Kidney glomerular epithelial cell (primary cell): Measurements from ENCODE around the gene TPPP2.

Source experiments
- DNase-seq: peaks from one replicate; lab custom pipeline; 2025; lab: John Stamatoyannopoulos, UW

TPPP2 gene

GRCh38 chr14:21017528-21018245 lies 12.3 kb upstream of the TPPP2 start:
- no peak for DNase-seq

GRCh38 chr14:21018286-21018685 lies 11.7 kb upstream of the TPPP2 start:
- no peak for DNase-seq

GRCh38 chr14:21018781-21019180 lies 11.2 kb upstream of the TPPP2 start:
- no peak for DNase-seq

GRCh38 chr14:21019366-21019765 lies 10.7 kb upstream of the TPPP2 start:
- DNase-seq: no peak

GRCh38 chr14:21020977-21021545 lies 9.0 kb upstream of the TPPP2 start:
- DNase-seq: no peak

- no peak for DNase-seq
Measured at GRCh38 chr14:21022686-21023085, 7.3 kb upstream of the TPPP2 start.

GRCh38 chr14:21023174-21023573 lies 6.8 kb upstream of the TPPP2 start:
- no peak for DNase-seq

- no peak for DNase-seq
Measured at GRCh38 chr14:21023817-21024584, 6.0 kb upstream of the TPPP2 start.

GRCh38 chr14:21024585-21025370 lies 5.2 kb upstream of the TPPP2 start, which contains the start of gene NDRG2:
Gene NDRG2, minus strand, starts transcription at chr14:21025061. Its CDS starts 1,746 bp downstream, at chr14:21023315.
- DNase-seq: no peak

GRCh38 chr14:21025371-21026273 lies 4.4 kb upstream of the TPPP2 start:
- DNase-seq: no peak

- DNase-seq: no peak
Measured at GRCh38 chr14:21026274-21026987, 3.6 kb upstream of the TPPP2 start.

GRCh38 chr14:21026988-21027315 lies 3.1 kb upstream of the TPPP2 start:
- no peak for DNase-seq

GRCh38 chr14:21030531-21030930 lies 514 bp downstream of the TPPP2 start:
- no peak for DNase-seq

- no peak for DNase-seq
Measured at GRCh38 chr14:21032326-21033132, 2.5 kb downstream of the TPPP2 start.

GRCh38 chr14:21033133-21033698 lies 3.2 kb downstream of the TPPP2 start:
- no peak for DNase-seq

- DNase-seq: no peak
Measured at GRCh38 chr14:21034707-21035106, 4.7 kb downstream of the TPPP2 start, which contains the start of gene RNASE13. Gene RNASE13, minus strand, starts transcription at chr14:21034807. Its CDS starts 519 bp downstream, at chr14:21034288.

GRCh38 chr14:21036751-21037150 lies 6.7 kb downstream of the TPPP2 start:
- no peak for DNase-seq

- DNase-seq: no peak
Measured at GRCh38 chr14:21037156-21037555, 7.1 kb downstream of the TPPP2 start.
